Lung (tissue), 12 donors: ENCODE measurements around the gene DNAAF9. TPM values are rescaled to one million over a fixed set of nuclear protein-coding genes. Genes with fewer than 3 reads are reported as not detected.

Experiments used
- ATAC-seq: fragments of 200-7000 bp; cut with Tn5 transposase; one replicate; pipeline ENCODE4 v1.9.1; 2020; ENCODE audit warnings: moderate number of reproducible peaks; ENCODE audit not compliant: insufficient read depth, low FRiP score
- DNase-seq, 3 donors: peaks; one replicate each; pipeline ENCODE4 v3.0.0-alpha.2; 2013 to 2017
- H3K27ac ChIP-seq, 2 donors: one replicate each; pipeline ENCODE4 v1.5.1; 2013; ENCODE audit warnings: mild to moderate bottlenecking in 2 of 2, moderate library complexity in 2 of 2, control low read depth in 1 of 2, inconsistent platforms in 1 of 2, low read depth in 1 of 2, low read length in 1 of 2
- H3K27me3 ChIP-seq, 3 donors: one replicate each; pipeline ENCODE4 v1.5.1; 2013; ENCODE audit warnings: low read length in 2 of 3; ENCODE audit not compliant: control insufficient read depth in 3 of 3, insufficient read depth in 3 of 3
- H3K36me3 ChIP-seq, 4 donors: one replicate each; pipeline ENCODE4 v1.5.1; 2013; ENCODE audit warnings: low read length in 4 of 4, mild to moderate bottlenecking in 1 of 4, moderate library complexity in 1 of 4; ENCODE audit not compliant: control insufficient read depth in 4 of 4, insufficient read depth in 4 of 4
- H3K4me1 ChIP-seq, 5 donors: one replicate each; pipeline ENCODE4 v1.5.1; 2013; ENCODE audit warnings: low read length in 5 of 5, mild to moderate bottlenecking in 2 of 5, moderate library complexity in 1 of 5; ENCODE audit not compliant: control insufficient read depth in 5 of 5, insufficient read depth in 5 of 5
- H3K4me3 ChIP-seq: one replicate; pipeline ENCODE4 v1.5.1; 2013; ENCODE audit warnings: mild to moderate bottlenecking, control low read depth, moderate library complexity
- H3K9ac ChIP-seq, 2 donors: one replicate each; pipeline ENCODE4 v1.5.1; 2013; ENCODE audit warnings: low read length in 2 of 2, control low read depth in 1 of 2; ENCODE audit not compliant: insufficient read depth in 1 of 2
- H3K9me3 ChIP-seq, 4 donors: one replicate each; pipeline ENCODE4 v1.5.1; 2013; ENCODE audit warnings: low read length in 3 of 4, mild to moderate bottlenecking in 1 of 4, moderate library complexity in 1 of 4; ENCODE audit not compliant: control insufficient read depth in 4 of 4, insufficient read depth in 3 of 4
- WGBS, 2 donors: extraction: QIAGEN DNeasy Blood & Tissue Kit; methylation state at CpG; one replicate each; pipeline ENCODE4 v1.1.7; 2013; 5-methylcytosine and 5-hydroxymethylcytosine counted together
- polyA plus RNA-seq, 2 donors: library from polyadenylated mRNA; stranded (reverse); fragments of 200-250 nt; gene quantifications; one replicate each; pipeline ENCODE4 v1.2.1, GENCODE V29; 2013
- total RNA-seq, 2 donors: library from RNA; depleted of rRNA in 1 of 2; stranded (reverse); fragments of >200 nt in 1 of 2; gene quantifications; one replicate each; pipeline ENCODE4 v1.2.1, GENCODE V29; 2014 to 2021
- TF ChIP-seq, protein P1 (sequence below): IDR thresholded peaks from 2 replicates; pipeline ENCODE4 v1.5.1; 2012; ENCODE audit warnings: mild to moderate bottlenecking; ENCODE audit errors: control extremely low read depth, extremely low read depth
- donor health status: control.
- donor health status: control.
- donor health status: Bipolar disorder and iron deficiency.
- donor health status: healthy.
- donor health status: DM: yes; HTN: yes; CAD: no.

Gene DNAAF9
- total and polyA plus RNA-seq, 4 donors: 5.9 to 26.1 (median 11.6) TPM

GRCh38 chr20:3382836-3383235 lies 24.6 kb downstream of the DNAAF9 start:
- WGBS, 2 donors: 93 to 94% methylated on average over 3 of the region's 3 CpGs
- H3K4me3 ChIP-seq: no peak overlapping the region
- no peak overlapping the region for H3K9ac ChIP-seq
- TF ChIP-seq, protein P1, sequence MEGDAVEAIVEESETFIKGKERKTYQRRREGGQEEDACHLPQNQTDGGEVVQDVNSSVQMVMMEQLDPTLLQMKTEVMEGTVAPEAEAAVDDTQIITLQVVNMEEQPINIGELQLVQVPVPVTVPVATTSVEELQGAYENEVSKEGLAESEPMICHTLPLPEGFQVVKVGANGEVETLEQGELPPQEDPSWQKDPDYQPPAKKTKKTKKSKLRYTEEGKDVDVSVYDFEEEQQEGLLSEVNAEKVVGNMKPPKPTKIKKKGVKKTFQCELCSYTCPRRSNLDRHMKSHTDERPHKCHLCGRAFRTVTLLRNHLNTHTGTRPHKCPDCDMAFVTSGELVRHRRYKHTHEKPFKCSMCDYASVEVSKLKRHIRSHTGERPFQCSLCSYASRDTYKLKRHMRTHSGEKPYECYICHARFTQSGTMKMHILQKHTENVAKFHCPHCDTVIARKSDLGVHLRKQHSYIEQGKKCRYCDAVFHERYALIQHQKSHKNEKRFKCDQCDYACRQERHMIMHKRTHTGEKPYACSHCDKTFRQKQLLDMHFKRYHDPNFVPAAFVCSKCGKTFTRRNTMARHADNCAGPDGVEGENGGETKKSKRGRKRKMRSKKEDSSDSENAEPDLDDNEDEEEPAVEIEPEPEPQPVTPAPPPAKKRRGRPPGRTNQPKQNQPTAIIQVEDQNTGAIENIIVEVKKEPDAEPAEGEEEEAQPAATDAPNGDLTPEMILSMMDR: no peak
- peaks cover 0 to 17% (median 0%) of the 10 kb centered on the region in 5 donors for H3K4me1 ChIP-seq
- no peaks in the 10 kb centered on the region for H3K27me3 ChIP-seq
- H3K9me3 ChIP-seq: peaks cover 0 to 3% (median 1%) of the 10 kb centered on the region in 4 donors
- peaks cover 0 to 9% (median 2%) of the 10 kb centered on the region in 4 donors for H3K36me3 ChIP-seq
- no peak for DNase-seq
- ATAC-seq: no peak
- H3K27ac ChIP-seq: no peak overlapping the region

DNA sequence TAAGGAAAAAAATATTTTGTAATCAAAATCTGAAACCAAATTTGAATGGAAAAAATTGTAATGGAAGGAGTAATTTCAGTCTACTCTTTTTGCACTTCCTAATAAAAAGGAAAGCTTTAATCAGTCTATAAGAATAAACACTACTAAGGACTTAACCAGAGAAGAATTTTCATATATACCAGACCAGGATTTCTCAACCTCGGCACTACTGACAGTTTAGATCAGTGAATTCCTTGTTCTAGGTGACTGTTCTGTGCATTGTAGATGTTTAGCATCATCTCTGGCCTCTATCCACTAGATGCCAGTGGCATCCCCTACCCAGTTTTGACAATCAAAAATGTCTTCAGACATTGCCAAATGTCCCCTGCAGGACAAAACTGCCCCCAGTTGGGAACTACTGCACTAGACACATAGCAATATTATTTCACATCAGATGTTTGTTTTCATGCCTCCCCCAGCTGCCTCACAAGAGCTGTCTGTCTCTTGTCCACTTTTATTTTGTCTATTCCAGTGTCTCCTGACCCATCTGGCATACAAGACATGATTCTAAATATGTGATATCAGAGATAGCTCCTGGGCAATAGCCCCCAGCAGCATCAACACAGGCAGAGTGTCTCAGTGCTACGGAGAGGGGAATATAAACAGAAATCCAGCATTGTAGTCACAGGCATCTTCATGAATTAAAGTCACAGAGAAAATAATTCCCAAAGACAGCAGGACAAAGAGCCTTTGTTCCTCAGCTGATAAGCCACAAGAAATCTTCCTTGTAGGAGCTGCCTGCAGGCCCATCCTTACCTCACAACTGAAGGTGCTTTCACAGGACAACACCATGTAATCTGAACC lies 27.0 kb downstream of the DNAAF9 start:
- Histone ChIP-seq H3K4me1 (peaks cover 0 to 17% (median 0%) of the 10 kb centered on the region in 5 donors), H3K27me3 (no peaks in the 10 kb centered on the region), H3K9me3 (peaks cover 0 to 1% (median 0%) of the 10 kb centered on the region in 4 donors), H3K27ac (no peak overlapping the region), H3K36me3 (peaks cover 4 to 9% (median 5%) of the 10 kb centered on the region in 4 donors), H3K4me3 (no peak overlapping the region), H3K9ac (peak overlapping the region in 1 of 2 donors; percentile 28)
- TF ChIP-seq, protein P1: no peak
- 63 to 86% methylated on average over 2 of the region's 2 CpGs for WGBS, 2 donors
- DNase-seq (no peak), ATAC-seq (no peak)

DNA sequence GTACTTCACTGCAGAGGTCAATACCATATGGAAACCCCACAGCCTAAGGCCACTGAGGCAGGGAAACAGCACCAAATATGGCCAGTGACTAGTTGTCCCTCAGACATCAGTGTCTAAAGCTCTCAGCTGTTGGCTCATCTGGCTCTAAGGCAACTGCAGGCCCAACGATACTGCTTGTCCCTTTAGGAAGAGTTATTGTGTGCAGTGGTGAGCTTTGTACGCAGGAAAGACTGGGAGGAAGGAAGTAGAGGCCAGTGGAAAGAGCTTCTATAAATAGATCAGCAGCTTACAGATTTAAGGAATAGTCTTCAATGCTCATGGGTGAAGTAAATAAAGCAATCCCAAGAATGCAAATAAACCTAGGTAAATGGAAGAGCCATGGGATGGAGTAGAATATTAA lies 29.3 kb downstream of the DNAAF9 start:
- Histone ChIP-seq H3K9me3 (no peaks in the 10 kb centered on the region), H3K36me3 (peaks cover 12 to 26% (median 19%) of the 10 kb centered on the region in 4 donors), H3K4me1 (peaks cover 0 to 17% (median 0%) of the 10 kb centered on the region in 5 donors), H3K4me3 (no peak overlapping the region), H3K27ac (peak overlapping the region in 1 of 2 donors; percentile 30), H3K9ac (no peak overlapping the region), H3K27me3 (no peaks in the 10 kb centered on the region)
- DNase-seq (peak in 1 of 3 donors; percentile 34), ATAC-seq (no peak)
- TF ChIP-seq, protein P1: no peak
- 20 to 38% methylated on average over 2 of the region's 2 CpGs for WGBS, 2 donors
